Stimulated activated CD4-positive, alpha-beta T cell treated with anti-CD3 and anti-CD28 coated beads, Interleukin-4, amount 100 ng/mL, for 24 hours (primary cell): ENCODE measurements around the gene COL9A3.
A peak's percentile ranks its signal among the peaks of the same experiment; 100 is the strongest.

ENCODE experiments used
- DNase-seq: peaks from one replicate; pipeline ENCODE4 v3.0.0-alpha.2; 2020

COL9A3 gene

DNA sequence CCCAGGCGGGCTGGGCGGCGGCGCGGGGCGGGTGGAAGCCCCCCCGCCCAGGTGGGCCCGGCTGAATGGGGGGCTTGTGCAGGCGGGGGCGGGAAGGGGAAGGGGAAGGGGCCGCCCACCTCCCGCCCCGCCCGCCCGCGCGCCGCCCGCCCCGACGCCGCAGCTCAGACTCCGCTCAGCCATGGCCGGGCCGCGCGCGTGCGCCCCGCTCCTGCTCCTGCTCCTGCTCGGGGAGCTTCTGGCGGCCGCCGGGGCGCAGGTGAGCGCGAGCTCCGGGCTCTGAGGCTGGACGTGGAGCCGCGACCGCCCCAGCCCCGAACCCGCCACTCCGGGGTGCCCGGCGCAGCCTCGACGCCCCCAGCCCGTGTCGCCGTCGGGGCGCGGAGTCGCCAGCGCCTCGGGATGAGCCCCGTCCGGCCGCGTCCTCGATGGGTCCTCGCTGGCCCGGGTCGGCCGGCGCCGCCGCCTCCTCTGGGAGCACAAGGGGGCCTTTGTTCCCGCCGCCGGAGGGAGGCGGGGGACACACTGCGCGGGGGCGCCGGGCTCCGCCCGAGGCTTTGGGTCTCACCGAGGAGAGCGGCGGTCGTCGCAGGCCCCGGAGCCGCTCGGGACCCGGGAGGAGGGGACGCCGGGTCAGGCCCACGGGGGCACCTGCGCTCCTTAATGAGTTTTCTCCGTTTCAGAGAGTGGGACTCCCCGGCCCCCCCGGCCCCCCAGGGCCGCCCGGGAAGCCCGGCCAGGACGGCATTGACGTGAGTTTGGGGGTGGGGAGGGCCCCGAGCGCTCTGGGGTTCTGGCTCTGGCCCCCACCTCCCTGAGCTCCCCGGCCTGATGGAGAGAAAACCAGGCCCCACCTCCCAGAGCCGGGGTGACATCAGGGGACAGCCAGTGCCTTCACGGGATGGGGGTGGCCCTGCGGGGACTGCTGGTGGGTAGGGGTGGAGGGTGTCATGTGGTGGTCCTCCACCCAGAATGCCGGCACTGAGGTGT is at the start of gene COL9A3:
COL9A3 (plus strand) TSS at position 167 of the 990 bp plus-strand sequence; CDS start at position 182, 15 bp downstream.
- no peak for DNase-seq

DNA sequence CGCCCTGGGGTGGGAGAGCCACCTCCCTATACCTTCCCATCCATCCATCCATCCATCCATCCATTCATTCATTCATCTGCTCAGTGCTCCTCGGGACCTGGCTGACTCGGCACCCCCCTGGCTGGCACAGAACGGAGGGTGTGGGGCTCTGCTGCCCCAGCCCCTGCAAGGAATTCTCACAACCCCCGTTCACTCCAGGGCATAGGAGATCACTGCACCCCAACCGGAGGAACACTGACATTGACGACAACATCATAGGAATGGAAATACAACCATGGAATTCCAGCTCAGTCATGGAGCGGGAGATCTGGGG is 48.7 kb upstream of the COL9A3 start:
- no peak for DNase-seq

DNA sequence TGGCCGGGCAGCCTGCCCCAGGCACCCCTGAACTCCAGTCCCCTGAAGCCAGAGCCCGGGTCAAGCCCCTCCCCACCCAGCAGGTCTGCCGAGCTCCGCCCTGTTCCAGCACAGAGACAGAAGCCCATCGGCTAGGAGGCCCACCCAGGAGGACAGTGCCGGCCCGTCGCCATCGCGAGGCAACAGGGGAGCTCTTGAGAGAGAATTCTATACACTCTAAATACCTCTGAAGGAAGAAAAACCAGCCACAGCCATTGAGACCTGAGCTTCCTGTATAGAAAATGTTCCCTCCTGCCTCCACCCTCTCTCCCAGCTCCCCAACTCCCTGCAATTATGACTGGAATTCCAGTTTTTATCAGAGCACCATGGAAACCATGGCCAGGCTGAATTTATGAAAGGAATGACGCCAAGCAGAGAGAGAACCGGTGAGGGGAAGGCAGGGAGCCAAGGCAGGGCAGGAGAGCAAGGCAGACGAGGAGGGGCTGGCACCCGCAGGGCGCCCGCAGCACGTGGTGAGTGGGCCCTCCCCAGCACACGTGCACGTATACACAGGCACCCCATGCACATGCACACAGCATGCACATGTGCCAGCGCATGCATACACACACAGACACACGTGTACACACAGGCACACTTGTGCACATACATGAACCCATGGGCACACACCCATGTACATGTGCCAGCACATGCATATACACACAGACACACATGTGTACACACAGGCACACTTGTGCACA is 48.1 kb upstream of the COL9A3 start:
- DNase-seq, result no peak

DNA sequence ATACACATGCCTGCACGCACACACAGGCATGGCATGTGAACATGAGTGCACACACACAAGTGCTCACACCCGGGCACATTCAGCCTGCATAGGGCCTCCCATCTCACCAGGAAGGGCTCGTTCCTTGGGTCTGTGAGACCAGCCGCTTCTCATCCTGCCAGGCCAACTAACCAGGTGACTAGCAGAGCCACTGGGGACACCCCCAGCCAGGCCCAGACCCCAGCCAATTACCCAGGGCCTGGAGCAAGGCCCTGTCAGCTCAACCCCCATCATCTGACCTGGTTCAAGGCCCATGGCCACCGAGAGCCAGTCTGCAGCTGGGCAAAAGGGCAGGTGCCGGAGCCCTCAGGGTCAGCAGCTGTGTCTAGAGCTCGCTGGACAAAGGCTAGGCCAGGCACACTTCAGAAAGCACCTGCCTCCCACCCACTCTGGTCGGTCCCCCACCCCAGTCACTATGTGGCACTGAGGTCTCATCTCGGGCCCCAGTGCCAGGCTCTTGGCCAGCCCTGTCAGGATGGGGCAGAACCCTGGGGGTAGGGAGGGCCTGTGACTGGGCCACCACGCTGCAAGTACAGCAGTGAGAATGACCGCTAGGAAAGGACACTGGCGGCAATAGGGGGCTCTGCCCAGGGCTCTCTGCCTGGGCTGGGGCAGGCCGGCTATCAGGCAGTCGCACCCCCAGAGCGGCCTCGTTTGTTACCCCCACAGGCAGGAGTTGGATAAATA is 47.3 kb upstream of the COL9A3 start:
- DNase-seq, result no peak

DNA sequence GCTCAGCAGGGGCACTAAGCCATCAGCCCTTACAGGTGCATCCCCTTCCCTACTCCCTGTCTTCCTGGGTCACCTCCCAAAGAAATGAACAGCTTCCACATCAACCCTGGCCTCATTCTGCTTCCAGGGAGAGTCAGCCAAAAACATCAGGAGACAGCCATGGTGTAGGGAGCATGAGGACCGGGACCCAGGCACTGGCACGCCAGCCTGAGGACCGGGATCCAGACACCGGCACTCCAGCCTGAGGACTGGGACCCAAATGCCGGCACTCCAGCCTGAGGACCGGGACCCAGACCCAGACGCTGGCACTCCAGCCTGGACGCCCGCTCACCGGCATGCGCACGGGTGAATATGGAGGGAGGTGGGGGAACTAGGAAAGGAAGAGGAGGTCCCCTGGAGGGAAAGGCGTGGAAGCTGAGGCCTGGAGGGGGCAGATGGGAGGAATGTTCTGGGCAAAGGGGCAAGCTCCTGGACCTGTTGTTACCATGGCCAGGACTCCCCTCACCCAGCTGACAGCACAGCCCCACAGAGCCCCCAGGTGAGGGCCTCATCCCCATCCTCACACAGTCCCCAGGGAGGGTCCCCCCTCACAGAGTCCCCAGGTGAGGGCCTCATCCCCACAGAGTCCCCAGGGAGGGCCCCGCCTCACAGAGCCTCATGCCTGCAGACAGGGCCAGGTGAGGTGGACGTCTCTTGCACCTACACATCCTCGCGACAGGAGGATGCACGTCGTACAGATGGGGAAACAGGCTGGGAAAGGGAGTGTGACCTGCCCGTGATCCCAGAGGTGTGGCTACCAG is 46.5 kb upstream of the COL9A3 start:
- DNase-seq, result no peak

DNA sequence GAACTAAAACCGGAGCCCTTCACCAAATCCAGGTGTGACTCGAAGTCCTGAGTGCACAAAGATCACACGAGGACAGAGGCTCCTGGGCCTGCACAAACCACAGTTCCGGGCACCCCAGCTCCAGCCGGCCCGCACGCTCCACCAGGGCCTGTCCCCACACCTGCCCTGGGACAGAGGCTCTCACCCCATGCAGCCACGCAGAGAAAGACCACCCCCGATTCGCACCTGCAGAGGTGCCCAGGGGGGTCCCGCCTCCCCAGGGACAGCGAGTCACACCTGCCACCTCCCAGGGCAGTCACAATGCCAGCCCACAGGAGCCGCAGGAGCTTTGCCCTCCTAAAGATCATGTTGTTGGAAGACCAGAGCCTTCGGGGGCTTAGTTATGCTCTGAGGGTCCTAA is 45.9 kb upstream of the COL9A3 start:
- no peak for DNase-seq

DNA sequence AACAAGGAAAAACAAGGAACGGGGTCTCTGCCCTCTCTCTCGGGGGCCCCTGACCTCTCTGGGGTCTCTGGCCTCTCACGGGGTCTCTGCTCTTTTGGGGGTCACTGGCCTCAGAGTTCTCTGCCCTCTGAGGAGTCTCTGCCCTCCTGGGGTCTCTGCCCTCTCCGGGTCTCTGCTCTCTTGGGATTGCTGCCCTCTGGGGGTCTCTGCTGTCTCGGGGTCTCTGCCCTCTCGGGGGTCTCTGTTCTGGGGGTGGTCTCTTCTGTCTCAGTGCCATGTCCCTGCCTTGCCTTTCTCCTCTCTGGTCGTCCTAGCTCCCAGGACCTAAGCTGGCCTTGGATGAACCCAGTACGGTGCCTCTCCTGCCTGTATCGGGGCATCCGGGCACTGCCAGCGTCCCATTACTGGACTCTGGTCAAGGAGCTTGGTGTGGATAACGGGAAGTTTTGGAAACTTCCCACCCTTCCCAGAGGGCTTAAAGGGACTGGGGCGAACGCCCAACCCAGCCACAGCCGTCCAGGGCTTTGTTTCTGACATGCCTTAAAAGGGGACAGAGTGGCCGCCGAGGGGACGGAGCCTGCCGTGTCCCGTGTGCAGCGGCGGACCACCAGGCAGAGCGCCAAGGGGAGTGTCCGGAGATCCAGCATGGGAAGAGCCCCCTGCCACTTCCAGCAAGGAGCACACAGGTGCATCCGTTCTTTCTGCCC is 45.3 kb upstream of the COL9A3 start:
- DNase-seq, result no peak

DNA sequence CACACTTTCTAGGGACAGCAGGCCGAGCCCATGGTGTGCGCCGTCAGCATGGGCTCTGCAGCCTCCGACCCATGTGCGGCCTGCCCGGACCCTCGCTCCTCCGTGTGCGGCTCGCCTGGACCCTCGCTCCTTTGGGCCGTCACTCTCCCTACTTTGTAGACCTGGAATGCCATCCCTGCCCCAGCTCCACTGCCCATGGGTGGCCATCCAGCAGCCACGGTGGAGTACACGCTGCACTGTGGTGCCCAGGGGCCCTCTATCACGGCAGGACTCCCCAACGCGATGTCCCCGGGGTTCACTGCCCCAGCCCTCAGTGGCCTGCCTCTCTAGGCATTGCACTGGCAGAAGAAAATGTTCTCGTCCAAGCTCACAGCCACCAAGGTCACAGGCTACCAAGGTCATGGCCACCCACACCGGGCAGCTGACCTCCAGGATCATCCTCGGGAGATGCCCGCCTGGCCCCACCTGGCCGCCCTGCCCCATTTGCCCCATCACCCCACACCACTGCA is 44.7 kb upstream of the COL9A3 start:
- DNase-seq, result no peak

DNA sequence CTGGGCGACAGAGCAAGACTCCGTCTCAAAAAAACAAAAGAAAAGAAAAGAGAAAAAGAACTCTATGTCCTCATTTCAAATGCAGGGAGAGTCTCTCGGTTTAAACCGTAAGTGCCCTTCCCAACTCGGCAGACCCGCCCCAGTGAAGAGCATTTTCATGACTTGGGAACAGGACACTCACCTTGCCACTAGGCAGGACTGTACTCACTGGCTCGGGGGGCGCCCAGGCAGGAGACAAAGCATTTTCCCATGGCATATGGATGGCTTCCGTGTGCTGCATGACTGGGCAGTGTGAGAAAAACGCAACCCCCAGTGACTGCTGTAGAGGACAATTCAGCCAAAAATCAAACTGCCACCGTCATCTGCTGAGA is 44.2 kb upstream of the COL9A3 start:
- DNase-seq, result no peak

DNA sequence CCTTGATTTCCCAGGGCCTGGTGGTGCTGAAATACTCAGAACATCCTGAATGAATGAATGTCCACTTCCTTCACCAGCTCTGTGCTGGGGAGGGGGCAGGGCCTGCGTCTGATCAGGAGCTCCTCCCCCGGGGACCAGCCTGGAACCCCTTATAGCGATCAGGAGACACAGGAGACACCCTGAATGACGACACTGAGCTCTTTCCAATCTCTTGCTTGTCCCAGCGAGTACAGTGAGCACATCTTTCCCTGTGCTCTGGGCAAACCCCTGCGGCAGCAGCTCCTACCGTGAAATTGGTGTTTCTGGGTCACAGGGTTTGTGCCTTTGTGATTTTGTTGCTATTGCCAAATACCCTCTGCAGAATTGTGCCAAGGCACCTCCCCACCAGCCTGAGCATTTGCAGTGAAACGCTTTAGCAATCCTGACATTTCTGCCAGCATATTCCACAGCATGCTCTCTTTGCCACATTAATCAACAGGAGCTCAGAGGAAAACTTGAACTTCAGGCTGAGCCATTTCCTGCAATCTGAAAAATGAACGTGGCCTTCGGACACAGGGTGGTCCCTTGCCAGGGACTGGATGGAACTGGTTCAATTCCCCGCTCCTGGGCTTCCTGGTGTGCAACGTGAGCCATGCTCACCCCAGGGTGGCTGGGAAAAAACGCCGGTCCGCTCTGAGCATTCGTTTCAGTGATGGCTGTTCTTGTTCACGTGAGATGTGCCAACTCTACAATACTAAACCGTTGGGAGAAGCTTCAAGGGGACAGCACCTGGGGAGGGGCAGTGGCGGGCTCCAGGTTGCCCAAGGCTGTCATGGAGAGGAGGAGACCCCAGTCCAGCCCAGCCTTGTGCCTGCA is 43.6 kb upstream of the COL9A3 start:
- no peak for DNase-seq

DNA sequence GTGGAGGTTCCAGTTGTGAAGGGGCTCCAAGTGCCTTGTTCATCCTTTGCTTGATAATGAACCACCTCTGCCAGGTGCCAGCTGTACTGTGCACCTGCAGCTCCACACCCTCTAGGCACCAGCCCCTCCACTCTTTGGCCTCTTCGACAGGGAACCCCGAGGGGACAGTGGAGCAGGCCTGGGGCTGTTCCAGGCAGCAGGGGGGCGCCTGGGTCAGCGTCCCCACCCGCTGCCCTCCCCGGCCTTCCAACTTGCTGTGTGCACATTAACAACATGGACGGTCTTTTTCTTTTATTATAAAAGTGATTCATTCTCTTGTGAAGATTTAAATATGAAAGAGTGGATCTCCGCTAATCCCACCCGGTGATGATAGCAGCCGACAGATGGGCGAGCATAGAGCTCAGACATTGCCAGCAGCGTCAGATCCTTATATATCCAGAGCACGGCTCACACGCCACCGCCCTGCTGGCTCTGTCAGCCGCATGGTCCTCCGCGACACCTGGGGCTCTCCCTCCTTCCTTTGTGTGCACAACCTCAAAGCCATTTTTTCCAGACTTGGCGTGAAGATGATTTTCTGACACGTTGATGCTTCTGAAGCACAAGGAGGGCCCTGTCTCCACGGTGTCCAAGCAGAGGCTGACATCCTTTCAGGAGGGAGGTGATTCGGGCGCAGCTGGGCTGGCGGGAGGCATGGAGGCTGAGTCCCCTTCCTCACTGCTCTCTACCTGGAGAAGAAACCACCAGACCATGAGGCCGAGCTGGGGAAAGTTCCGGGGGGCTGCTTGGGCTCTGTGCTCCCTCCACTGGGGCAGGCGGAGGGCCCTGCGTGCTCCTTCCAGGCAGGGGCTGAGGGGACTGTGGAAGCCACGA is 42.8 kb upstream of the COL9A3 start:
- DNase-seq, result no peak

DNA sequence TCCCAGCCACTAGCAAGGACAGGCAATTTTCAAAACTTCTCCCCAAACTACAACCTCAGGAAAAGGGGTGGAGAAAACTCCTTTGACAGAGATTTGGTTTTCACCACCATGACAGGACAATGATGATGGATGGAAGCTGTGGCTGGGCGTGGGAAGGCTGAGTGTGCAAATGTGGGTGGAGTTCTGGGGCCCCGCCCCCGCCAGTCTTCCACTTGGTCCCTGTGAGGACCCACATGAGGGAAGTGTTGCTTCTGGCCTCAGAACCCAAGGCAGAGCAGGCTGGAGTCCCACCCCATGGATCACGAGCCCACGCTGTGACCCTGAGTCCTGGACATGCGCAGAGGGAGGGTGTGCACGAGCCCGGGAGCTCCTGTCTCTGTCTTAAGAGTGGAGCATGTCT is 42.1 kb upstream of the COL9A3 start:
- DNase-seq, result no peak

DNA sequence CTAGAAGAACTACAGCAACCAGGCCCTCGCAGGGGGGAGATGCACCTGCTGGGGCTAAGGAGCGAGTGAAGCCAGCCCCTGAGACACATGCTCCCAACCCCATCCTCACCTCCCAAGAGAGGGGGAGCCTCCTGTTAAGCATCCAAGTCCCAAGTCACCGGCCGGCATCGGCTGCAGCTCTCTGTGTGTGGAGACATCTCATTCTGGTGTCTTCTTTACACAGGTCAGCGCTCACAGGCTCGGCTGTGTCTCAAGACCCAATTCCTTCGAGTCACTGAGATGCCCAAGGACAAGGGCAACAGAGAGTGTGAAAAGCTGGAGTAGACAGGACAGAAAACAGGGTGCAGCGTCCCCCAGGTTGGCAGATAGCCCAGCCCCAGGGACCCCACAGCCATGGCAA is 41.6 kb upstream of the COL9A3 start:
- DNase-seq, result no peak

DNA sequence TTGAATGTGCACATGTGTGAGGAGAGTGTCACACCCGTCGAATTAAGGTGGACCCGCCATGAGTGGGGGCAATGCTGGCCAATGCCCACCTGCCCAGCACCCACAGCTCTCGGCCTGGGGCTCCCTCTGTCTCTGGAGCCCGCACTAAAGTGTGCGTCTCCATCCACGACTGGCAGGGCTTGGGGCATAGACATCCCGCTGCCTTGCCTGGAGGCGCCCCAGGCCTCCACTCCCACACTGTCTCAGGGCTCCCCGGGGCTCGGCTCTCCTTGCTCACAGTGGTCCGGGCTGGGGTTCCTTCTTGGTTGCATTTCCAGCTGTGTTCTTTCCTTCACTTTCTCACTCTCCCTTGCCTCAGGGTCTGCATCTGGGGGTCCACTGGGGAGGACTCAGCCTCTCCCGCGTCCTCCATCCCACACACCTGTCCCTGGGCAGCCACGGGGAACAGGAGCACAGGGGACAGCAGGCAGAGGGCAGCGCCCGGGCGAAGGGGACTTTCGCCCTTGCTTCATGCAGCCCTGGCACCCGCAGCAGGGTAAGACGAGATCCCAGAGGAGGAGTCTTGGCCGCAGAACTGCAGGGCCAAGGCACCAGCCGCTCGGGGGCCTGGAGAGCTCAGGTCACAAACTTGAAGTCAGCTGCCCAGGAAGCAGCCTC is 40.7 kb upstream of the COL9A3 start:
- DNase-seq, result no peak

DNA sequence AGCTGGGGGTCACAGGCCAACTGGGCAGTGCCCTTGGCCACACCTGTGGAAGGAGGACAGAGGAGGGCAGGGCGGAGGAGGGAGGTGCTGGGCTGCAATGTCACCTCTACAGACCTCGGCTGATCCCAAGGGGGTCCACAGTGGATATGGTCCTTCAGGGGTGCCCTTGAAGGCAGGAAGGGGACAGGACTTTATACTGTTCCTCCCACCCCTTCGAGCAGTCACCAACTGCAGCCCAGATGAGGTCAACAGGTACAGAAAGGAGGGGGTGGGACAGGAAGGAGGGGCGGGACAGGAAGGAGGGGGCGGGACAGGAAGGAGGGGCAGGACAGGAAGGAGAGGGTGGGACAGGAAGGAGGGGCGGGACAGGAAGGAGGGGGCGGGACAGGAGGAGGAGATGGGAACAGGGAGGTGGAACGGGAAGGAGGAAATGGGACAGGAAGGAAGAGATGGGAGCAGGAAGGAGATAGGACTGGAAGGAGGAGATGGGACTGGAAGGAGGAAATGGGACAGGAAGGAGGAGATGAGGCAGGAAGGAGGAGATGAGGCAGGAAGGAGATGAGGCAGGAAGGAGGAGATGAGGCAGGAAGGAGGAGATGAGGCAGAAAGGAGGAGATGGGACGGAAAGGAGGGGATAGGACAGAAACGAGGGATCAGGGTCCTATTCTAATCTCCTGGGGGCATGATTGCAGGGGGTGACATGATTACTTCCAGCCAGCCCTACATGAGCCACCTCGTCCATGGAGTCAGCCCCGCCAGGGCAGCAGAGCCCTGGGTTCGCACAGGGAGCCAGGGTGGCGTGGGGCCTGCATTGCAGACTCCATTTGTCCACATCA is 39.9 kb upstream of the COL9A3 start:
- DNase-seq, result peak; percentile 56

DNA sequence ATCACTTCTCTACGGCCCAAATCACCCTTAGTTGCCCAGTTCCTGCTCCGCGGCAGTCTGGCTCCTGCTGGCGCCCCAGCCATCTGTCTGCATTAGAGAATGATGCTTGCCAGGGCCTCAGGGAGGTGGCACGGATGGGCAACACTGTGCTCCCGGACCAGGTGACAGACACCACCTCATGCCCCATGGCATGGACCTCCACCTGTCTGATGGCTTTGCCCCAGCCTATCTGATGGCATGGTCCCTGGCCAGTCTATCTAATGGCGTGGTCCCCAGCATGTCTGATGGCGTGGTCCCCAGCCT is 39.4 kb upstream of the COL9A3 start:
- DNase-seq, result no peak

DNA sequence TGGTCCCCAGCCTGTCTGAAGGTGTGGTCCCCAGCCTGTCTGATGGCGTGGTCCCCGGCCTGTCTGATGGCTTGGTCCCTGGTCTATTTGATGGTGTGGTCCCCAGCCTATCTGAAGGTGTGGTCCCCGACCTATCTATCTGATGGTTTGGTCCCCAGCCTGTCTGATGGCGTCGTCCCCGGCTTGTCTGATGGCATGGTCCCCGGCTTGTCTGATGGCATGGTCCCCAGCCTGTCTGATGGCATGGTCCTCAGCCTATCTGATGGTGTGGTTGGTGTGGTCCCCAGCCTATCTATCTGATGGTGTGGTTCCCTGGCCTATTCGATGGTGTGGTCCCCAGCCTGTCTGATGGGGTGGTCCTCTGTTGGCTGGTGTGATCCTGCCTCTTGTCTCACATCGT is 38.8 kb upstream of the COL9A3 start:
- DNase-seq, result no peak

DNA sequence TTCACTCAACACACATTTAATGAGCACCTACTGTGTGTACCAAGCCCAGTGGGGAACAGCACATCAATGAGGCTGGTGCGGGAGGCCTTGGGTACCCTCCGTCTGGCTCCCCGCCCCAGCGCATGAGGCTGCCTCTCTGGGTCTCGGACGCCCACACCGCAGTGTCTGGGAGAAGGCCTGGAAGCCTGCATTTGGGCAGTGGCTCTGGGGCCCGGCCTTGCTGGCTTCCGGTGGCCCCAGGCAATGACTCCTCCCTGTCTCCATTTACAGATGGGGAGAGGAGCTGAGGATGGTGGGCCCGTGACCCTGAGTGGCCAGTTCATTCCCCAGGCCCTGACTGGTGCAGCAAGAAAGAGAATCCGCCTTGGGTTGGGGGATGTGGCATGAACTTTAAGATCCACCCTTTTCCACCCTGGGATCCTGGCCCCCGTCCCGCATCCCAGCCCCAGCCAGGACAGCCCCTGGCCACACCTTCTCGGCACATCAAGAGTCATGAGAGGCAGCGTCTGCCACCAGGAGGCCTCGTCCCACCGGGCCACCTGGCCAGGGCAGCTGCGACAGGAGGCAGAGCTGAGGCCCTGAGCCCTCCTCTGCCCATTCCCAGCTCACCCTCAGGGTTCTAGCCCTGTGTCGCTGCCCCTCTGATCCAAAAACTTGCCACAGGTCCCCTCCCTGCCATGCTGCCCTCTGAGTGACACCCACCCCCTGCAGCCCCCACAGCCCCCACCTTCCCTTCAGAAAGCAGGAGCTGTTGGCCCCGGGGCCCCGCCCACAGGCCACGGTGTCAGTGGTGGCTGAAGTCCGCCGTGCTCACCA is 38.0 kb upstream of the COL9A3 start:
- no peak for DNase-seq
